Activated CD4-positive, CD25-positive, alpha-beta regulatory T cell (primary cell): ENCODE measurements around the gene CD6.
A peak's percentile ranks its signal among the peaks of the same experiment; 100 is the strongest.
"Not testable (repeated sequence)": the region's sequence is repeated elsewhere in the genome, so short reads cannot be mapped to it uniquely, and the experiment has no call there.

Experiments used
- DNase-seq, 4 experiments: peaks; one replicate each; lab custom pipeline; 2025; lab: John Stamatoyannopoulos, UW

The CD6 gene

GRCh38 chr11:61054513-61054912 lies 83.0 kb downstream of the CD6 start:
- no peak for DNase-seq

- no peak for DNase-seq
Observed at GRCh38 chr11:61054927-61055562, 83.6 kb downstream of the CD6 start.

- DNase-seq: no peak
Observed at GRCh38 chr11:61055776-61056175, 84.3 kb downstream of the CD6 start.

GRCh38 chr11:61056571-61056970 lies 85.1 kb downstream of the CD6 start:
- no peak for DNase-seq

- DNase-seq: no peak
Observed at GRCh38 chr11:61056981-61057380, 85.5 kb downstream of the CD6 start.

- no peak for DNase-seq
Observed at GRCh38 chr11:61057615-61058014, 86.1 kb downstream of the CD6 start.

GRCh38 chr11:61058583-61059259 lies 87.2 kb downstream of the CD6 start:
- DNase-seq: no peak

- DNase-seq: no peak
Observed at GRCh38 chr11:61059260-61059752, 87.8 kb downstream of the CD6 start.

GRCh38 chr11:61061081-61061826 lies 89.8 kb downstream of the CD6 start:
- peak; percentile 43 to 68 (median 54) for DNase-seq

- DNase-seq: no peak
Observed at GRCh38 chr11:61062181-61062930, 90.9 kb downstream of the CD6 start.

- DNase-seq: not testable (repeated sequence)
Observed at GRCh38 chr11:61065236-61065635, 93.8 kb downstream of the CD6 start.

- no peak for DNase-seq
Observed at GRCh38 chr11:61065955-61066638, 94.6 kb downstream of the CD6 start.

- no peak for DNase-seq
Observed at GRCh38 chr11:61066645-61067044, 95.2 kb downstream of the CD6 start.

GRCh38 chr11:61067782-61068446 lies 96.4 kb downstream of the CD6 start:
- no peak for DNase-seq

GRCh38 chr11:61068581-61068980 lies 97.1 kb downstream of the CD6 start:
- no peak for DNase-seq

- no peak for DNase-seq
Observed at GRCh38 chr11:61069427-61069826, 97.9 kb downstream of the CD6 start.
